OCI-LY7 (cell line): ENCODE measurements around the gene UBP1. TPM values are rescaled to one million over a fixed set of nuclear protein-coding genes. Genes with fewer than 3 reads are reported as not detected.

ENCODE experiments used
- BruUV-seq: library from RNA; stranded (reverse); fragments of 400-500 nt; replicated peaks from 2 replicates; lab custom pipeline; 2021; lab: Mats Ljungman, UMichigan
- CTCF ChIA-PET: fragments of 300-600 bp; sonication (Branson Sonifier 250); formaldehyde crosslinking; loops from one replicate; lab custom pipeline; 2022; ENCODE audit warnings: antibody characterized with exemption; ENCODE audit not compliant: unreplicated experiment; lab: Charles Lee
- POLR2A ChIA-PET: fragments of 300-600 bp; sonication (Branson Sonifier 250); formaldehyde crosslinking; loops from one replicate; lab custom pipeline; 2022; ENCODE audit warnings: antibody characterized with exemption; lab: Charles Lee
- DNase-seq: peaks from one replicate; pipeline ENCODE4 v3.0.0-alpha.2; 2015; ENCODE audit warnings: low spot score
- H2AFZ ChIP-seq: fragments of 200-600 bp; sonication (generic), shearing (Covaris generic); 2 replicates; pipeline ENCODE4 v1.6.1; 2014; ENCODE audit warnings: mild to moderate bottlenecking, antibody characterized with exemption, low read length, moderate library complexity
- H3K27ac ChIP-seq: fragments of 200-600 bp; sonication (generic); 2 replicates; pipeline ENCODE4 v1.5.1; 2014; ENCODE audit warnings: mixed run types, low read depth, mild to moderate bottlenecking, moderate library complexity, low read length, inconsistent platforms; ENCODE audit not compliant: poor library complexity, severe bottlenecking
- H3K36me3 ChIP-seq: fragments of 200-600 bp; sonication (generic); 2 replicates; pipeline ENCODE4 v1.6.1; 2014; ENCODE audit warnings: mild to moderate bottlenecking, antibody characterized with exemption, low read length, moderate library complexity, mixed read lengths; ENCODE audit not compliant: insufficient read depth
- H3K4me1 ChIP-seq: fragments of 200-600 bp; sonication (generic); 2 replicates; pipeline ENCODE4 v1.5.1; 2014; ENCODE audit warnings: mild to moderate bottlenecking, low read length; ENCODE audit not compliant: insufficient read depth, poor library complexity, severe bottlenecking
- H3K4me2 ChIP-seq: fragments of 200-600 bp; sonication (generic); 2 replicates; pipeline ENCODE4 v1.6.1; 2014; ENCODE audit warnings: mild to moderate bottlenecking, low read length
- H3K4me3 ChIP-seq: fragments of 200-600 bp; sonication (generic); 2 replicates; pipeline ENCODE4 v1.5.1; 2014; ENCODE audit warnings: mild to moderate bottlenecking, low read depth, low read length; ENCODE audit not compliant: poor library complexity, severe bottlenecking
- H3K79me2 ChIP-seq: fragments of 200-600 bp; sonication (generic); 2 replicates; pipeline ENCODE4 v1.6.1; 2016; ENCODE audit warnings: low read depth, mild to moderate bottlenecking, low read length, moderate library complexity, mixed read lengths; ENCODE audit not compliant: insufficient read depth
- H3K9me2 ChIP-seq: fragments of 200-600 bp; sonication (generic); 2 replicates; pipeline ENCODE4 v1.6.1; 2016; ENCODE audit warnings: mild to moderate bottlenecking, low read length, mixed read lengths; ENCODE audit not compliant: insufficient read depth
- H3K9me3 ChIP-seq: fragments of 200-600 bp; sonication (generic); 2 replicates; pipeline ENCODE4 v1.6.1; 2014; ENCODE audit warnings: mild to moderate bottlenecking, mixed run types, low read length, mixed read lengths
- H4K20me1 ChIP-seq: fragments of 200-600 bp; sonication (generic); 2 replicates; pipeline ENCODE4 v1.6.1; 2014; ENCODE audit warnings: mild to moderate bottlenecking, antibody characterized with exemption, low read length, moderate library complexity, mixed read lengths; ENCODE audit not compliant: insufficient read depth
- CTCF ChIP-seq: fragments of 200-600 bp; sonication (generic); conservative IDR thresholded peaks from 2 replicates; pipeline ENCODE4 v1.5.1; 2014; ENCODE audit warnings: mild to moderate bottlenecking, antibody characterized with exemption, low read length, moderate library complexity, mixed read lengths
- EZH2phosphoT487 ChIP-seq: fragments of 200-600 bp; sonication (generic); IDR thresholded peaks from 2 replicates; pipeline ENCODE4 v1.6.1; 2018; ENCODE audit warnings: low read depth, borderline replicate concordance, mild to moderate bottlenecking, mixed run types, antibody characterized with exemption, low read length, moderate library complexity, mixed read lengths
- intact Hi-C: fragments of 100-400 bp; cut with micrococcal nuclease; formaldehyde crosslinking; loops from one replicate; pipeline ENCODE4 v1.10.0; 2022; ENCODE audit not compliant: unreplicated experiment
- total RNA-seq, 2 experiments: library from RNA; depleted of rRNA in 1 of 2; stranded (reverse); fragments of >200 nt in 1 of 2; shearing (Covaris generic) in 1 of 2; gene quantifications; 2 replicates each; pipeline ENCODE4 v1.2.3, GENCODE V29; 2014 to 2022

Gene UBP1
- total RNA-seq, 2 experiments from 2014 or later: 73.0 to 83.8 TPM

GRCh38 chr3:33392144-33392543 is 48.1 kb downstream of the UBP1 start:
- Histone ChIP-seq H2AFZ (no peak overlapping the region), H3K36me3 (peaks cover 95% of the 10 kb centered on the region), H3K4me1 (no peaks in the 10 kb centered on the region), H3K4me3 (no peak overlapping the region), H3K79me2 (no peaks in the 10 kb centered on the region), H4K20me1 (no peaks in the 10 kb centered on the region), H3K9me2 (no peaks in the 10 kb centered on the region), H3K9me3 (no peaks in the 10 kb centered on the region), H3K4me2 (no peak overlapping the region), H3K27ac (no peak overlapping the region)
- no peak for DNase-seq
- TF ChIP-seq EZH2phosphoT487 (no peak), CTCF (no peak)
- POLR2A ChIA-PET: no interaction called here
- intact Hi-C loops: no loop called here
- no TSS peak for BruUV-seq
- CTCF ChIA-PET: no interaction called here

GRCh38 chr3:33391255-33391995 is 48.8 kb downstream of the UBP1 start:
- intact Hi-C loops: no loop called here
- Histone ChIP-seq H4K20me1 (no peaks in the 10 kb centered on the region), H3K4me3 (no peak overlapping the region), H3K4me2 (no peak overlapping the region), H3K9me2 (no peaks in the 10 kb centered on the region), H3K4me1 (no peaks in the 10 kb centered on the region), H3K27ac (no peak overlapping the region), H2AFZ (no peak overlapping the region), H3K79me2 (no peaks in the 10 kb centered on the region), H3K36me3 (peaks cover 95% of the 10 kb centered on the region), H3K9me3 (no peaks in the 10 kb centered on the region)
- POLR2A ChIA-PET: interaction anchor here (0.5 kb wide), 1 partner anchor 589 kb away, joined by 3 read pairs; no protein-coding TSS in a partner anchor
- DNase-seq: no peak
- CTCF ChIA-PET: no interaction called here
- no peak for TF ChIP-seq EZH2phosphoT487
- TF ChIP-seq CTCF: no peak
- no TSS peak for BruUV-seq

GRCh38 chr3:33389908-33390307 is 50.3 kb downstream of the UBP1 start:
- Histone ChIP-seq H3K4me1 (no peaks in the 10 kb centered on the region), H3K4me2 (no peak overlapping the region), H3K79me2 (no peaks in the 10 kb centered on the region), H3K4me3 (no peak overlapping the region), H3K9me3 (no peaks in the 10 kb centered on the region), H3K9me2 (no peaks in the 10 kb centered on the region), H3K36me3 (peaks cover 91% of the 10 kb centered on the region), H2AFZ (no peak overlapping the region), H4K20me1 (no peaks in the 10 kb centered on the region), H3K27ac (no peak overlapping the region)
- ChIA-PET CTCF (no interaction called here), POLR2A (interaction anchor here (2.1 kb wide), 1 partner anchor 49 kb away, joined by 4 read pairs; no protein-coding TSS in a partner anchor)
- TF ChIP-seq EZH2phosphoT487: no peak
- TF ChIP-seq CTCF: no peak
- no TSS peak for BruUV-seq
- intact Hi-C loops: no loop called here
- no peak for DNase-seq
